Neural cell (in vitro differentiated cells): ENCODE results near the gene SHB.

Experiments
- CTCF ChIP-seq: fragments of 450-650 bp; IDR thresholded peaks from 2 replicates; pipeline ENCODE4 v1.5.1; 2014; ENCODE audit warnings: antibody characterized with exemption, mild to moderate bottlenecking, moderate library complexity; ENCODE audit not compliant: poor library complexity, severe bottlenecking
- EP300 ChIP-seq: fragments of 450-650 bp; conservative IDR thresholded peaks from 2 replicates; pipeline ENCODE4 v1.6.1; 2014; ENCODE audit warnings: antibody characterized with exemption, mild to moderate bottlenecking, moderate library complexity; ENCODE audit not compliant: poor library complexity, severe bottlenecking
- EZH2 ChIP-seq: fragments of 200-600, 300-800 bp; shearing (Covaris generic), sonication (generic); IDR thresholded peaks from 2 replicates; pipeline ENCODE4 v1.6.1; 2014; ENCODE audit warnings: antibody characterized with exemption, low read length, borderline replicate concordance, mild to moderate bottlenecking; ENCODE audit not compliant: insufficient read depth, poor library complexity, severe bottlenecking
- MXI1 ChIP-seq: fragments of 450-650 bp; conservative IDR thresholded peaks from 2 replicates; pipeline ENCODE4 v1.6.1; 2014; ENCODE audit warnings: antibody characterized with exemption, mild to moderate bottlenecking; ENCODE audit not compliant: poor library complexity, severe bottlenecking
- POLR2AphosphoS5 ChIP-seq: IDR thresholded peaks from 2 replicates; pipeline ENCODE4 v1.6.1; 2012

- TF ChIP-seq POLR2AphosphoS5: no peak
- no peak for TF ChIP-seq CTCF
- no peak for TF ChIP-seq EP300
- no peak for TF ChIP-seq MXI1
- TF ChIP-seq EZH2: no peak
Measured at GRCh38 chr9:38092200-38092524, 23.1 kb upstream of the SHB start.
